ENCODE measurements around the gene ZHX3. TPM values are rescaled to one million over a fixed set of nuclear protein-coding genes. Genes with fewer than 3 reads are reported as not detected.

Gene ZHX3
- total RNA-seq, 1 donor from 2014 or later: 11.3 TPM

- intact Hi-C loops (cut with micrococcal nuclease): no loop called here
These were observed 36.0 kb upstream of the ZHX3 start for GRCh38 chr20:41353530-41353929.

GRCh38 chr20:41352666-41353065 is 35.1 kb upstream of the ZHX3 start:
- intact Hi-C loops (cut with micrococcal nuclease): no loop called here

- intact Hi-C loops (cut with micrococcal nuclease): no loop called here
These were observed 34.6 kb upstream of the ZHX3 start for GRCh38 chr20:41352106-41352505.

- intact Hi-C loops (cut with micrococcal nuclease): no loop called here
These were observed 33.0 kb upstream of the ZHX3 start for GRCh38 chr20:41350408-41350962.

GRCh38 chr20:41349943-41350342 is 32.4 kb upstream of the ZHX3 start:
- intact Hi-C loops (cut with micrococcal nuclease): no loop called here

- intact Hi-C loops (cut with micrococcal nuclease): no loop called here
These were observed 31.7 kb upstream of the ZHX3 start for GRCh38 chr20:41349266-41349665.

- intact Hi-C loops (cut with micrococcal nuclease): no loop called here
These were observed 31.1 kb upstream of the ZHX3 start for GRCh38 chr20:41348430-41349172.

GRCh38 chr20:41347523-41348429 is 30.2 kb upstream of the ZHX3 start:
- intact Hi-C loops (cut with micrococcal nuclease): no loop called here

GRCh38 chr20:41345729-41346067 is 28.2 kb upstream of the ZHX3 start:
- intact Hi-C loops (cut with micrococcal nuclease): no loop called here

- intact Hi-C loops (cut with micrococcal nuclease): no loop called here
These were observed 27.6 kb upstream of the ZHX3 start for GRCh38 chr20:41344938-41345728.

- intact Hi-C loops (cut with micrococcal nuclease): no loop called here
These were observed 26.9 kb upstream of the ZHX3 start for GRCh38 chr20:41344477-41344876.

- intact Hi-C loops (cut with micrococcal nuclease): no loop called here
These were observed 25.2 kb upstream of the ZHX3 start for GRCh38 chr20:41342474-41343464.

- intact Hi-C loops (cut with micrococcal nuclease): loop anchor here (1.0 kb wide), 5 partner anchors 23 to 372 kb away; partner anchors contain the start of gene ZHX3
These were observed 23.0 kb upstream of the ZHX3 start, which contains the start of gene LPIN3 for GRCh38 chr20:41340327-41341055. Gene LPIN3, plus strand, starts transcription at chr20:41340821. Its CDS starts 4,983 bp downstream, at chr20:41345804.

- intact Hi-C loops (cut with micrococcal nuclease): loop anchor here (1.0 kb wide), 5 partner anchors 23 to 372 kb away; partner anchors contain the start of gene ZHX3
These were observed 22.4 kb upstream of the ZHX3 start for GRCh38 chr20:41339957-41340326.

- intact Hi-C loops (cut with micrococcal nuclease): no loop called here
These were observed 19.4 kb upstream of the ZHX3 start for GRCh38 chr20:41336711-41337492.

GRCh38 chr20:41335591-41335990 is 18.1 kb upstream of the ZHX3 start:
- intact Hi-C loops (cut with micrococcal nuclease): no loop called here

- intact Hi-C loops (cut with micrococcal nuclease): no loop called here
These were observed 17.2 kb upstream of the ZHX3 start for GRCh38 chr20:41334443-41335421.

Data from T-helper 2 cell treated with Interferon-gamma antibody and Interleukin-4, amounts not matched to agents 100 ng/mL and 5 ng/mL, for 36 hours (primary cell).